HepG2 (cell line): ENCODE data around the gene ANKRD11. TPM values are rescaled to one million over a fixed set of nuclear protein-coding genes. Genes with fewer than 3 reads are reported as not detected.

Experiments used
- AGO1 ChIP-seq: fragments of 200-400 bp; formaldehyde crosslinking; IDR thresholded peaks from 2 replicates; pipeline ENCODE4 v1.6.1; 2017; ENCODE audit warnings: mild to moderate bottlenecking, low read depth, low read length, moderate library complexity; ENCODE audit not compliant: poor library complexity, severe bottlenecking
- CEBPB ChIP-seq: IDR thresholded peaks from 2 replicates; pipeline ENCODE4 v1.6.1; 2011; ENCODE audit warnings: low read depth, low read length, improper control_type of control experiment, borderline replicate concordance
- CSRNP1 ChIP-seq: sonication (generic); formaldehyde crosslinking; IDR thresholded peaks from 2 replicates; pipeline ENCODE4 v1.8.1; 2023; ENCODE audit warnings: mild to moderate bottlenecking, missing genetic modification reagents
- DNMT1 ChIP-seq: sonication (generic); formaldehyde crosslinking; IDR thresholded peaks from 2 replicates; pipeline ENCODE4 v1.5.1; 2020; ENCODE audit warnings: mild to moderate bottlenecking, missing genetic modification reagents
- HNF4G ChIP-seq, 2 experiments: sonication (generic) in 1 of 2; formaldehyde crosslinking in 1 of 2; IDR thresholded peaks; 2 replicates each; pipeline versions ENCODE4 v1.4.0 to v1.6.1; 2011 to 2020; ENCODE audit warnings: borderline replicate concordance in 2 of 2, low read depth in 2 of 2, mild to moderate bottlenecking in 2 of 2, low read length in 1 of 2, missing genetic modification reagents in 1 of 2, moderate library complexity in 1 of 2
- RARA ChIP-seq: IDR thresholded peaks from 2 replicates; pipeline ENCODE4 v1.6.1; 2016; ENCODE audit warnings: missing genetic modification reagents, missing compliant biosample characterization
- RXRB ChIP-seq: IDR thresholded peaks from 2 replicates; pipeline ENCODE4 v1.6.1; 2016; ENCODE audit warnings: borderline replicate concordance, missing genetic modification reagents, missing compliant biosample characterization
- TRIM22 ChIP-seq: fragments of 450-650 bp; IDR thresholded peaks from 2 replicates; pipeline ENCODE4 v1.6.1; 2017
- ZNF407 ChIP-seq: sonication (generic); formaldehyde crosslinking; IDR thresholded peaks from one replicate; pipeline ENCODE4 v1.5.1; 2020; ENCODE audit warnings: mild to moderate bottlenecking, missing genetic modification reagents; ENCODE audit errors: not compliant biosample characterization
- ZNF557 ChIP-seq: sonication (generic); formaldehyde crosslinking; IDR thresholded peaks from 2 replicates; pipeline ENCODE4 v1.4.0; 2020; ENCODE audit warnings: missing genetic modification reagents
- ZNF703 ChIP-seq: sonication (generic); formaldehyde crosslinking; IDR thresholded peaks from 2 replicates; pipeline ENCODE4 v1.5.1; 2020; ENCODE audit warnings: missing genetic modification reagents, mild to moderate bottlenecking, moderate library complexity, borderline replicate concordance
- ZNF883 ChIP-seq: sonication (generic); formaldehyde crosslinking; IDR thresholded peaks from 2 replicates; pipeline ENCODE4 v1.5.1; 2020; ENCODE audit warnings: mild to moderate bottlenecking, missing genetic modification reagents; ENCODE audit errors: not compliant biosample characterization
- polyA plus RNA-seq, 8 experiments: library from polyadenylated mRNA; depleted of rRNA in 3 of 8; stranded (reverse) in 7 of 8; unstranded in 1 of 8; fragments of >200 nt; fragmentation: Illumina TruSeq in 4 of 8; extraction: Trizol in 4 of 8; gene quantifications; 2 replicates each; pipeline versions ENCODE4 v1.2.1 to v1.2.3, GENCODE V29; 2011 to 2016; ENCODE audit warnings: low read depth in 4 of 8, missing spikeins in 1 of 8, mixed read lengths in 1 of 8; ENCODE audit not compliant: insufficient read depth in 1 of 8
- total RNA-seq, 5 experiments: library from RNA; depleted of rRNA; stranded (reverse); fragments of >200 nt; fragmentation: Illumina TruSeq; extraction: Trizol; gene quantifications; 2 replicates each; pipeline ENCODE4 v1.2.3, GENCODE V29; 2016; ENCODE audit warnings: low read depth in 1 of 5

Gene ANKRD11
- total and polyA plus RNA-seq, 2 of the 13 experiments (the other 11 are each of a cell fraction or from before 2014, with no cell fraction given) = 21.4 to 38.4 TPM

- TF ChIP-seq HNF4G (IDR thresholded peaks at IDR 0.05; ENCODE audit: borderline replicate concordance, low read depth, low read length) (no peak), HNF4G (CRISPR knock-in tag; IDR thresholded peaks at IDR 0.05; ENCODE audit: borderline replicate concordance, low read depth) (no peak), RXRB (CRISPR knock-in tag) (0 out of 2 replicates have a peak, but pooled peaks have one; percentile 43), ZNF557 (CRISPR knock-in tag) (no peak), RARA (no peak), CSRNP1 (CRISPR knock-in tag) (no peak), ZNF407 (CRISPR knock-in tag) (no peak), DNMT1 (CRISPR knock-in tag) (no peak), AGO1 (peak; percentile 56), CEBPB (no peak), ZNF883 (no peak), TRIM22 (no peak), ZNF703 (no peak)
Observed at GRCh38 chr16:89289428-89290395, 200.6 kb downstream of the ANKRD11 start (continued).
